GM18868 (cell line): ENCODE results near the gene FUCA1.
A peak's percentile ranks its signal among the peaks of the same experiment; 100 is the strongest.
"Not testable (repeated sequence)": the region's sequence is repeated elsewhere in the genome, so short reads cannot be mapped to it uniquely, and the experiment has no call there.

ENCODE experiments used
- ATAC-seq: cut with Tn5 transposase; IDR thresholded peaks from one replicate; pipeline ENCODE4 v1.9.1; 2021; ENCODE audit warnings: mild to moderate bottlenecking, moderate library complexity; ENCODE audit not compliant: unreplicated experiment

FUCA1 gene

DNA sequence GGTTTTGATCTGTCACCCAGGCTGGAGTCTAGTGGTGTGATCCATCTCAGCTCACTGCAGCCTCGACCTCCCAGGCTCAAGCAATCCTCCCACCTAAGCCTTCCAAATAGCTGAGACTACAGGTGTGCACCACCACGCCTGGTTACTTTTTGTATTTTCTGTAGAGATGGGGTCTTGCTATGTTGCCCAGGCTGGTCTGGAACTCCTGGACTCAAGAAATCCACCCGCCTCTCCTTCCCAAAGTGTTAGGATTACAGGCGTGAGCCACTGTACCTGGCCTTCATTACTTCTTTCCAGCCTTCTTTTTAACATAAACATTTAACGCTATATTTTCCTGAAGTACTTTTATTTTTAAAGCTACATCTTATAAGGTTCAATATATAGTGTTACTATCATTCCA, 24.4 kb downstream of the FUCA1 start:
- ATAC-seq: no peak

DNA sequence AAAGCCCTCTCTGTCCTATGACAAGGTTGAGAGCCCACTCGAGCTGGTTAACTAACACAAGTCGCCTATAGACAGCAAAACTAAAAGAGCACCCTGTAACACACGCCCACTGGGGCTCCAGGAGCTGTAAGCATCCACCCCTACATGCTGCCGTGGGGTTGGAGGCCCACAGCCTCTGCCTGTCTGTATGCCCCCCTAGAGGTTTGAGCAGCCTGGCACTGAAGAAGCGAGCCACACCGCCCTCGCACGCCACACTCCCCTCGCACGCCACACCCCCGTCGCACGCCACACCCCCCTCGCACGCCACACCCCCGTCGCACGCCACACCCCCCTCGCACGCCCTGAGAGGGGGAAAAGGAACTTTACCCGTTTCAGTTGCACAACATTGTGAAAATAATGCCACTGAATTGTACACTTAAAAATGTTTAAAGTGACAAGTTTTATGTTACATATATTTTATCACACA, 29.7 kb downstream of the FUCA1 start:
- ATAC-seq: no peak

DNA sequence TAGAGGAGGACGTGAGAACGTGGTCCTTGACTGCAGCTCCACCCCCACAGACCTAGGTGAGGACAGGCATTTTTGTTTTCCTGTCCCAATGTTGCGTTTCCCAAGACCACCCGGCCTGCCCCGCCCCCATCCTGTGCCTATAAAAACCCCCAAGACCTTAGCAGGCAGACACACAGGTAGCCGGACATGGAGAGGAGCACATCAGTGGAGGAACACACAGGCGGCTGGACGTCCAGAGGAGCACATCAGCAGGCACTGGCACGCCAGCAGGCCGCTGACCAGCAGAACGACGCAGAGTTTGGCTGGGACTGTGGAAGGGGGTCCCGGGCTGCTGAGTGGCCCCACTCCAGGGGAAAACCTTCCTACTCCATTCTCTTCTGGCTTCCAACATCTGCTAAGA, 30.2 kb downstream of the FUCA1 start:
- ATAC-seq: no peak

DNA sequence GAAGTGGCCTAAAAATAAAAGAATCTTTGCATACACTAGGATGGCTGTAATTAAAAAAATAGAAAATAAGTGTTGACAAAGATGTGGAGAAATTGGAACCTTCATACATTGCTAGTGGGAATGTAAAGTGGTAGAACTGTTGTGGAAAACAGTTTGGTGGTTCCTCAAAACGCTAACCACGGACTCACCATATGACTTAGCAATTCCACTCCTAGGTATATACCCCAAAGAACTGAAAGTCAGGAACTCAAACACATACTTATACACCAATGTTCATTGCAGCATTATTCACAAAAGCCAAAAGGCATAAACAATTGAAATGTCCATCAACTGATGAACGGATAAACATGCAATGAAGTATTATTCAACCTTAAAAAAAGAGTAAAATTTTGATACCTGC, 32.1 kb downstream of the FUCA1 start:
- no peak for ATAC-seq

DNA sequence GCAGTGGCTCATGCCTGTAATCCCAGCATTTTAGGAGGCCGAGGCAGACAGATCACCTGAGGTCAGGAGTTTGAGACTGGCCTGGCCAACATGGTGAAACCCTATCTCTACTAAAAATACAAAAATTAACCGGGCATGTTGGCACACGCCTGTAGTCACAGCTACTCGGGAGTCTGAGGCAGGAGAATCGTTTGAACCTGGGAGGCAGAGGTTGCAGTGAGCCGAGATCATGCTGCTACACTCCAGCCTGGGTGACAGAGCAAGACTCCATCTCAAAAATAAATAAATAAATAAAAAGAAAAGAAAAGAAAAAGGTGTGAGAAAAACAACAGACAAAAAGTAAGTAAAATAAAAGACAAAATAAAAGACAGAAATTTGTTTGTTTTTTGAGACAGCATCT, 33.9 kb downstream of the FUCA1 start:
- not testable (repeated sequence) for ATAC-seq

DNA sequence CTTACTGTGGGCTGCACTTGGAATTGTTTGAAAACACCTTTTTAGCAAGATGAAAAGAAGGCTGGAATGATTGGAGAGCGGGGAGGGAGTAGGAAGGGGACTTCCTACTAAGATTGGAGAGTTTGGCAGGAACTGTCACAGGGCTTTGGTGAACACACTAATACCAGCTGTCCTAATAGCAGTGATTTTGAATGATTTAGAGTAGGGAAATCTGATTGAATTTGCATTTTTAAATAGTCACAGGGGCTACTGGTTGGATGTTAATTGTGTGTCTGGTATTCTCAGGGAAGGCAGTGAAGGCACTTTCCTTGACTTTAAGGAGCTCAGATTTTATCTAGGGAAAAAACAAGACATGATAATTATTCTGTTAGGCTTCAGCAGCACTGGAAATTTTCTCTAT, 40.4 kb downstream of the FUCA1 start:
- no peak for ATAC-seq

DNA sequence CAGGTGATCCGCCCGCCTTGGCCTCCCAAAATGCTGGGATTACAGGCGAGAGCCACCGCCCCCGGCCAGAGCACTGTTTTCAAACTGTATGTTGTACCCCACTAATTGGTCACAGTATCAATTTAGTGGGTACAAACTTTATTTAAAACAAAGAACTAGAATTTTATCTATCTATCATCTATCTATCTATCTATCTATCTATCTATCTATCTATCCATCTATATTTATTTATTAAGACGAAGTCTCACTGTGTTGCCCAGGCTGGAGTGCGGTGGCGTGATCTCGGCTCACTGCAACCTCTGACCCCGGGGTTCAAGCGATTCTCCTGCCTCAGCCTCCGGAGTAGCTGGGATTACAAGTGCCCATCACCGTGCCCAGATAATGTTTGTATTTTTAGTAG, 41.5 kb downstream of the FUCA1 start:
- not testable (repeated sequence) for ATAC-seq

DNA sequence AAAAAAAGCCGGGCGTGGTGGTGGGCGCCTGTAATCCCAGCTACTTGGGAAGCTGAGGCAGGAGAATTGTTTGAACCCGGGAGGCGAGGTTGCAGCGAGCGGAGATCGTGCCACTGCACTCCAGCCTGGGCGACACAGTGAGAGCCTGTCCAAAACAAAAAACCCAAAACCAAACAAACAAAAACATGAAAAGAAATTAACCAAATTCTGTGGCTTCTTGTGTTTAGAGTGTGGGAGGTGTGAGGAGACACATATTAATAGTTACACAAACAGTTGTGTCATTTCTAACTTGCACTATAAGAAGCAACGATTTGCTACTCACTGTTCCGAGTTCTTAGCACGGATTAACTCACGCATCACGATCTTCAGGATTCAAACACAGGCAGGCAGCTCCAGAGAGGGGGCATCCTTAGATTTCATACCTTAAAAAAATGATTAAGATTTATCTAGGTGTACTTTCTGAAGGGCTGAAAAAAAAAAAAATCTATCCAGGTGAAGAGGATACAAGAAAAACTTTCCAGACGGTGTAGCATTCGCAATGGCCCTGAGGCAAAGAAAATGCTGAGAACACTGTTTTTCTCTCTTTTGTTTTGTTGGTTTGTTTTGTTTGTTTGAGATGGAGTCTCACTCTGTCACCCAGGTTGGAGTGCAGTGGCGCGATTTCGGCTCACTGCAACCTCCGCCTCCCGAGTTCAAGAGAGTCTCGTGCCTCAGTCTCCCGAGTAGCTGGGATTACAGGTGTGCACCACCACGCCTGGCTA, 42.1 kb downstream of the FUCA1 start:
- no peak for ATAC-seq

DNA sequence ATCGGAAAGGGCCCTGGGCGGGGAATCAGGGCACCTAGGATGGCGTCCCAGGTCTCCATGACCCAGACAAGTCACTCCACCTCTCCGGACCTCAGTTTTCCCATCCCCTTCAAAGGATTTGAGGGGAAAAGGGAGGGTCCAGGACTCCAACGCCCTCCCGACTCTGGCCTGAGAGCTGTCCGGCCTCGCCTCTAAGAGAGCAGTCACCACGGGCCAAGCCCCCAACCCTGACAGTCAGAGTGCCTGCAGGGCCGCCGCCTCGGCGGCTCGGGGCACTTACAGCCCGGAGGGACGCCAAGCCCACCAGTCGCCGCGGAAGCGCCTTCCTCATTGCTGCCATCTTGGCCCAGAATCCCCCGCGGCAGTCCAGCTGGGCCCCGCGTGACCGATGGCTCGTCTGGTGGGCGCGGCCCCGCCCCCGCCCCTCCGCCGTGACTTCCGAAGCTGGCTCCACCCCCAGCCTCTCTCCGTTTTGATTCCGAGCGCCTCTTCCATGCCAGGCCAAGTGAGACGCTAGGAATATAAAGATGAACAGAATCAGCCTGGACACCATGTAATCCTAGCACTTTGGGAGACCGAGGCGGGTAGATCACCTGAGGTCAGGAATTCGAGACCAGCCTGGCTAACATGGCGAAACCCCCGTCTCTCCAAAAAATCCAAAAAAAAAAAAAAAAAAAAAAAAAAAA, 42.9 kb downstream of the FUCA1 start, which contains the start of gene HMGCL:
TSS of gene HMGCL (minus strand) at position 354 of the 686 bp plus-strand sequence. CDS start at position 340, 14 bp downstream.
- peak; percentile 87 for ATAC-seq

DNA sequence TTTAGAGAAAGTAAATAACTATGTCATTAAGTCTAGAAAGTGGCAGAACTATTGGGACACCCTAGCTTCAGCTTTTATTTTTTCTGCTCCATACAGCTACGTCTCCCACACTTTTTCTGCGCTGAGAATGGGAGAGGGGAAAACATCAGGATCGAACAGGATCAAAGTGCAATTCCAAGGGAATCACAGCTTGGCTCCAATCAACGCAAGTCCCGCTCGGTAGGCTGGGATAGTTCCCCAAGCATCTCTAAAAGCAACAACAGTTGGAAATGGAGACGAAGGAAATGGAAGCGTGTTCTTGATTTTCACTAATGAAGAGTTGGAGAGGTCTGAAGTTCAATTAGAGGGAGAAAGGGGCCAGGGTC, 43.4 kb downstream of the FUCA1 start:
- ATAC-seq: no peak

DNA sequence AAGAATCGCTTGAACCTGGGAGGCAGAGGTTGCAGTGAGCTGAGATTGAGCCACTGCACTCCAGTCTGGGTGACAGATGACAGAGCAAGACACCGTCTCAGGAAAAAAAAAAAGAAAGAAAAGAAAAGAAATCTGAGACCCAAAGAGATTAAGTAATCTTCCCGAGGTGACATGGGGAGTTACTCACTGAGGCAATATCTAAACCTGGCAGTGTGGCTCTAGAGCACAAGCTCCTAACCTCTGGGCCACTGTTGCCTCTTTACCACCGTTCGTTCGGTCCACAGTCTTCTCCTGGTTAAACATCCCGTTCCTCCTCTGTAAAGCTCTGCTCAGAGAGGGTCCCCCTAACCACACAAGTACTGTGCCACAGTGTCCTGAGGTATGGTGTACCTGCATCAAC, 44.3 kb downstream of the FUCA1 start:
- ATAC-seq: no peak

DNA sequence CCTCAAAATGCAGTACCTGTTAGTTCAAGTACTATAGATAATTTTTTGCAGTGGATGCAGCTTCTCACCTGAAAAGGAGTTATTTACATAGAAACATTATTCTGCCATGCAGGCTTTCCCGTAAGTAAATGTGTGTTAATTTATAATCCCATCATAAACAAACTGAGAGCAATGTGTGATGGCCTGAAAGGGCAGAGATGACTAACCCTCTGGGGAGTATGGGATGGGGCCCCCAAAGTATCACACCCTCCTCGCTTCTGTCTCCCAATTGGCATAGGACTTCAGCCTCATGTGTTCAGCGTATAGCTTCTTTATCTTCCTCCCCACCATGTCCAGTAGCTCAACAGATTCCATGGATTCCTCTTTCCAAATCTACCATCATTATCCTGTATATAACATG, 50.5 kb downstream of the FUCA1 start:
- no peak for ATAC-seq

DNA sequence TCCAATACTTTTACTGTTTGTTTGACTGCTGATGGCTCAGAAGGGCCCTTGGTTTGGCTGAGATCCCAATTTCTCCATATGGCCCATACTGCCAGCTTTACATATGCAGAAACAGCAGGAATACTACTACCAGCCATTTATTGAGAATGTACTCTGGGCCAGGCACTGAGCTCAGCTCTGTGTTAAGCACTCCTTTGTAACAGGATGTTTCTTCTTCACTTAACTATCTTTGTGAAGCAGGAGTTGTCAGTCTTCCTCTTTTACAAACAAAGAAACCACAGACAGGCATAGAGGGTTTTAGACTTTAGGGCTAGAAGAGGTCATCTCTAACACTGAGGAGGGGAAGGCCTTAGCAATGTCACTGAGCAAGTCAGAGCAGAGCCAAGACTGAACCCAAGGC, 51.2 kb downstream of the FUCA1 start:
- ATAC-seq: no peak

DNA sequence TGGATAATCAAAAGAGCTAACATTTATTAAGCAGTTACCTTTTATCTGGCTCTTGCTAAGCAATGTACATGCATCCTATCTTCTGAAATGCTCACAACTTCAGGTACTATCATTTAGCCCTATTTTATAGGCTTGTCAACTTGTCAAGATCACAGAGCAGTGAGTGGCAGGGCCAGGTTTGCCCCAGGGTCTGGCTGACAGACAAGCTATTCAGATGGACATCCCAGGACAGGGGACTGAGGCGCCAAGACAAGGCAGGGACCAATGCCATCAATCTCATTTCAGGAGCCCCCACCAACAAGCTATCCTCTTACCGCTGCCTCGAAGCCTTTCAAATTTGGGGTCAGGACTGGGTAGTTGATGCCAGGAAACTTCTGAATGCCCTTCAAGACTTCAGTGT, 51.7 kb downstream of the FUCA1 start:
- ATAC-seq: no peak

DNA sequence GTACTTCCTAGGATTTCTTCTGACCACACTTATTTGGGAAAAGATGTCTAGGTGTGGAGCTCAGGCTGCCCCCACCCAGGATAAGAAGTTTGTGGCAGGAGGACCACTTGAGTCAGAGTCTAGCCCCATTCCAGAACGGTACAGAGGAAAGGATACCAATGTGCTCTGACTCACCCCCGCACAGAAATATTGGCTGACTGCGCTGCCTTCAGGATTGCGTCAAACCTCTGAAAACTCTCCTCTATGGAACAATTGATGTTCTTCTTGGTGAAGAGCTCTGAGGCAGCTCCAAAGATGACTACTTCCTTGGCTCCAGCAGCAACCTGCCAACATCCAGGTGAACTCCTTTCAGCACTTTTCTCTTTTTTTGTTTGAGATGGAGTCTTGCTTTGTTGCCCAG, 54.1 kb downstream of the FUCA1 start:
- ATAC-seq: no peak

DNA sequence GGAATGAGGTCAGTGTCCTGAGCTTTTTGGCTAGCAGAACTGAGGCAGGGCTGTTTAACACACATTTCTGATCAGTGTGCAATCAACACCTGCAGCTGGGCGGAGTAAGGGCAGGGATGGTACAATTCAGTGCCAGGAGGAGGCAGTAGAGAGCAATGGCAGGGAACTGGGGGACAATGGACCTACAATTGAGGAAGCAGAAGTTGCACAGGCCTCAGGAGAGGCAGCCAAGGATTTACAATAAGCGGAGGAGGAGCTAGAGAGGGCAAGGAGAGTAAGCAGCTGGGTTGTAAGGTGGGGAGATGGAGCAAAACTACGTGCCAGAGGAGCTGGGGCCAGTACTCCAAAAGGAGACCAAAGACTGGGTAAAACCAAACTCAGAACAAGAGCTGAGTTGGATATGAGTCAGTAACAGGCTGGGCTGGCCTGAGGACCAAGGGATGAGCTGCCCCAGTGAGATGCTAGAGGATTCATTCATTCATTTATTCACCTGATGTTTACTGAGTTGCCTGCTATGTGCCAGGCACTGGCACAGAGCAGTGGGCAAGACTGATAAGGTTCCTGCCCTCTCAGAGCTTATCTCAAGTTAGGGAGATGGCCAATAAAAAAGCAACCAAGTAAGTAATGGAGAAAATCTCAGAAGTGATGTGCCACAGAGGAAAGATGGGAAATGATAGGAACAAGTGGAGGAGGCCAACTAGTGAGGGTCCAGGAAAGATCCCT, 57.1 kb downstream of the FUCA1 start:
- peak; percentile 55 for ATAC-seq

DNA sequence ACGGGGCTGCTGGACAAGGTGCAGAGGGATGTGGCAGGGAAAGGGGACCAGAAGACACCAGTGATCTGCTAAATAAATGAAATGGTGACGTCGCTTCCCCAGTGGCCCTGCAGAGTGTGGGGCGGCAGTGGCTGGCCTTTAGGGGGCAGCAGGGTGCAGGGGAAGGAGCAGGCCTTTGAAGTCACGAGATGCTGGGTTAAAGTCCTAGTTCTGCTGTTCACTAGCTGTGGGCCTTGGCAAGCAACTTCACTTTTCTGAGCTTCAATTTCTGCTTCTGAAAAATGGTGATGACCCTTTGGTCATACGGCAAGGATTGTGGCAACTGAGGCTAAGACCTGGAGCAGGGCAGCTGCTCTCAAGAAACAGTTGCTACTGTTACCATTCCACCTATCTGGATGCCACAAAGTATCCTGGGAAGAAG, 58.3 kb downstream of the FUCA1 start:
- ATAC-seq: no peak

DNA sequence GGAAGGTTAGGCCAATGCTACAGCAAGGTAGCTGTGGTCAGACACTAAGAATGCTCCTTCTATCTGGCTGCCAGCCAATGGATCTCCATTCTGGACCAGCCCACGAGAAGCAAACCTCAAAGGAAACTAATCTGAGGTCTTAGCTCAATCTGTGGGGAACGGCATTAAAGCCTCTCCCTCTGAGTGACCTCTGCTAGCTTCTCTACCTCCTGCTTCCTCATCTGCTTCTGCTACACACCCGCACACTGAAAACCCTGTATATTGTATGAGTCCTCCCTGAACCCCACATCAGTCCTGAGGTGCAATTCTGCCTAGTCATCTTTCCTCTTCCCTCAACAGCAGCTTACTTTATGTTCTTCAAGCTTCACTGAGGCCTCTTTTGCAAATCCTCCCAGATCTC, 60.6 kb downstream of the FUCA1 start:
- no peak for ATAC-seq

DNA sequence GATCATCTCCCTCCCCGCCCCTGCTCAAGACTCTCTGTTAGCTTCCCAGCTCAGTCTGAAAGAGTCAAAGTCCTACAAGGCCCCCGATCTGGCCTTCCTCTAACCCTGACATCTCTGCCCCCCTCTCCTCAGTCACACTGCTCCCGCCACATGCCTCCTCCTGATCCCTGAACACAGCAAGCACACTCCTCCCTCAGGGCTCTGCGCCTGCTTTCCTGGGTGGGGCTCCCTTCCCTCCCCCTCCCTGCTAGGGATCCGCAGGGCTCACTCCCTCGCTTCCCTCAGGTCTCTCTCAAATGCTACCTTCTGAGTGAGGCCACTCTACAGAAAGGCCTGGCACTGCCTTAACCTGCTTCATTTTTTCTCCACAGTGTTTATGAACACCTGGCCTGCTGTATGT, 61.8 kb downstream of the FUCA1 start:
- ATAC-seq: no peak

DNA sequence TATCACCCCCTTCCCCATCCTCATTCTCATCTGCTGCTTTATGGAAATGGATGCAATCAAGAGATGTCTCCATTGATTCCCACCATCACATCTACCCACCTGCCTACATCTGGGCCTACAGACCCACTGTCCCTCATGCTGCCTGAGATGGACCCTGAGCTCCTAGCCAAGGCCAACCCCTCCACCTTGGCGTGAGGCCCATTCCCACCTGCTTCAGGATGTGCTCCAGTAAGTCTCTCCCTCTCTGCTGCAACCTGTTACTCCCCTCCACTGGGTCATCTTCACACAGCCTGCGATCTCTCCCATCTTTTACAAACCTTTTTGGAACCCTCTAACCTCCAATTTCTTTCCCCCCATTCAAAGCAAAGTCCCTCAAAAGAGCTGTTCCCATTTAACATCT, 63.1 kb downstream of the FUCA1 start:
- ATAC-seq: no peak

DNA sequence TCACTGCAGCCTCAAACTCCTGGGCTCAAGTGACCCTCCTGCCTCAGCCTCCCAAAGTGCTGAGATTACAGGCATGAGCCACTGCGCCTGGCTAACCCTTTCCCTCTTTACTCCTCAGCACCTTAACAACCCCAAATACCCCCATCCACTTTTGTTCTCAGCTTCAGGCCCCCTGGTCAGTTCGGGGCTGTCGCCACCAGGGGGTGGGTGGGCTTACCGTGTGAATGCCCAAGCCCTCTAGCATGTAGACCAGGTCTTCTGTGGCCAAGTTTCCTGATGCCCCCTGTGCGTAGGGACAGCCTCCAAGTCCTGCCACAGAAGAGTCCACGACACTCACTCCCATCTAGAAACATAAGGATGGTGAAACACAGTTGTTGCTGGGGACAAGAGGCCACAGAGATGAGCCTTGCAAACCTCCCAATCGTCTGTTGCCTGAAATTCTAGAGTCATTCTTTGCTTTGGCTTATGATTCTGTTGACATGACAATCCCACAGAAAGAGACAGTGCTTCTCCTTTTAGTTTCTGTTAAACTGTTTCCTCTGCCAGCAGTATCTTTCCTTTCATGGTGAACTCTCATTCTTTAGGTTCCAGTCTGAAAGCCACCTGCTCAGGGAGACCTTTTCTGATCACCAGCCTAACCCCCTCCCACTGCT, 63.8 kb downstream of the FUCA1 start:
- no peak for ATAC-seq
